Measurements from ENCODE around the gene PP2D1. TPM values are rescaled to one million over a fixed set of nuclear protein-coding genes. Genes with fewer than 3 reads are reported as not detected.
"Not testable (repeated sequence)": the region's sequence is repeated elsewhere in the genome, so short reads cannot be mapped to it uniquely, and the experiment has no call there.

The PP2D1 gene
- total RNA-seq, 6 experiments from 2014 or later, result not detected

GRCh38 chr3:20051123-20051806 is 39.2 kb upstream of the PP2D1 start:
- Mint-ChIP-seq H3K27me3 (ENCODE audit: insufficient read depth) (no peaks in the 10 kb centered on the region), H3K4me3 (no peak overlapping the region), H3K27ac (no peak overlapping the region), H3K9me3 (no peaks in the 10 kb centered on the region), H3K36me3 (ENCODE audit: low read depth) (no peaks in the 10 kb centered on the region), H3K4me1 (ENCODE audit: low read depth) (peaks cover 15% of the 10 kb centered on the region)
- no peak for DNase-seq
- no peak for TF ChIP-seq CTCF (IDR thresholded peaks at IDR 0.05)

DNA sequence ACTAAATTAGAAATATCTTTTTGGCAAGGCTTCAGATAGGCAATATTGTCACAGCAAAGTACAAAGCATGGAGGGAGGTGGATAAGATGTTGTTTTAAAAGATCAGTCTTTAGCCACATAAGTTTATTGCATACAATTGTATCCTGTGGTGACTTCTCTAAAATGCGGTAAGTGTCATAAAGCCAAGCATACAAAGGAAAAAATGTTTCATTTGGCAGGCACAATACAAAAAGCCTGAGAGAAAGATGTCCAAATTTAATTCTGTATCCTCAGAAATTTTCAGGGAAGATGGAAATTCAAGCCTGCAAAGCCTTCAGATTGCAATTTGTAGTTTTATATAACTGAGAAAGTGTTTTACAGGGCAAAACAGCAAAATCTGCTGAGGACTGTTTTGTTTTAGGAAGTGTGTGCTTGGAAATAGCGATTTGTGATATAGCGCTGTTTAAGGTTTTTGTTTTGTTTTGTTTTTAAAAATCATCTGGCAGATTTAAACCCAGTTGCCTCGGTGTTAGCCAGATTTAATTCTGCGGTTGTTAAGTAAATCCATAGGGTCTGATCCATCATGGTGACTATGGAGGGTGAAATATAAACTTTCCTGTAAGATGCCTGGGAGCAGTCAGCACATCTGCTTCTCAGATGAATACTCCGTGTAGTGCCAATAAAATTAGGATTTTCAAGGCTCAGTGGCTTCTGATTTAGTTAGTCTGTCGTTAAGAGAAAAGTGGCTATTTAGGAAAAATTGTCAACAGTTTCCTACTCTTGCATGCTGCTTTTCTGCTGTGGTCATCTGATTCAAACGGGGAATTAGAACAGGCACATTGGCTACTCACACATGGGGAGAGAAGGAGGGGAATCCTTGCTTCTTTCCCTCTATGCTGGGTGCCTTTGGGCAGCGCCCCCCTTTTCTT is 36.2 kb upstream of the PP2D1 start:
- no peak for DNase-seq
- H3K4me1 Mint-ChIP-seq (ENCODE audit: low read depth), result peaks cover 21% of the 10 kb centered on the region
- H3K27me3 Mint-ChIP-seq (ENCODE audit: insufficient read depth), result no peaks in the 10 kb centered on the region
- no peaks in the 10 kb centered on the region for H3K9me3 Mint-ChIP-seq
- no peak for TF ChIP-seq CTCF (IDR thresholded peaks at IDR 0.05)
- H3K27ac Mint-ChIP-seq, result peak overlapping the region; percentile 11; the same call in 1 of the 2 replicates
- peak overlapping the region; percentile 58; the same call in 1 of the 2 replicates for H3K4me3 Mint-ChIP-seq
- H3K36me3 Mint-ChIP-seq (ENCODE audit: low read depth), result no peaks in the 10 kb centered on the region

DNA sequence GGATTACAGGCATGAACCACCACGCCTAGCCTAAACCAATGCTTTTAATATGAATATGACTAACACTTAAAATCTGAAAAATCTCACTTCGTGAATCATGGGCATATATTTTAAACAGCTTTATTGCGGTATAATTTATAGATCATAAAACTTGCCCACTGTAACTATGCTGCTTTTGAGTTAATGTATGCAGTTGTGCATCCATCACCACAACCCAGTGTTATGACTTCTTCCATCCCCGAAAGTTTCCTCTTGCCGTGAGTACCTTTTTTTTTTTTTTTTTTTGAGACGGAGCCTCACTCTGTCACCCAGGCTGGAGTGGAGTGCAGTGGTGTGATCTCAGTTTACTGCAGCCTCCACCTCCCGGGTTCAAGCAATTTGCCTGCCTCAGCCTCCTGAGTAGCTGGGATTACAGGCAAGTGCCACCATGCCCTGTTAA is 35.3 kb upstream of the PP2D1 start:
- H3K4me1 Mint-ChIP-seq (ENCODE audit: low read depth), result peaks cover 25% of the 10 kb centered on the region

GRCh38 chr3:20046556-20046955 is 34.5 kb upstream of the PP2D1 start:
- no peak for TF ChIP-seq CTCF (IDR thresholded peaks at IDR 0.05)
- H3K4me1 Mint-ChIP-seq (ENCODE audit: low read depth), result peaks cover 33% of the 10 kb centered on the region
- no peaks in the 10 kb centered on the region for H3K27me3 Mint-ChIP-seq (ENCODE audit: insufficient read depth)
- H3K36me3 Mint-ChIP-seq (ENCODE audit: low read depth), result no peaks in the 10 kb centered on the region
- DNase-seq, result no peak
- H3K4me3 Mint-ChIP-seq, result no peak overlapping the region
- no peak overlapping the region for H3K27ac Mint-ChIP-seq
- H3K9me3 Mint-ChIP-seq, result no peaks in the 10 kb centered on the region

More for the DNA sequence above, 35.3 kb upstream of the PP2D1 start:
- H3K27ac Mint-ChIP-seq, result no peak overlapping the region
- TF ChIP-seq CTCF (IDR thresholded peaks at IDR 0.05), result no peak
- no peaks in the 10 kb centered on the region for H3K9me3 Mint-ChIP-seq
- no peaks in the 10 kb centered on the region for H3K36me3 Mint-ChIP-seq (ENCODE audit: low read depth)
- H3K27me3 Mint-ChIP-seq (ENCODE audit: insufficient read depth), result no peaks in the 10 kb centered on the region
- DNase-seq, result no peak
- H3K4me3 Mint-ChIP-seq, result no peak overlapping the region

- H3K4me1 Mint-ChIP-seq (ENCODE audit: low read depth), result peaks cover 36% of the 10 kb centered on the region
- DNase-seq; H3K36me3 Mint-ChIP-seq (ENCODE audit: low read depth); H3K4me3 Mint-ChIP-seq; H3K27ac Mint-ChIP-seq; H3K9me3 Mint-ChIP-seq; H3K27me3 Mint-ChIP-seq (ENCODE audit: insufficient read depth): not testable (repeated sequence)
Measured at GRCh38 chr3:20045141-20045540, 33.1 kb upstream of the PP2D1 start.

DNA sequence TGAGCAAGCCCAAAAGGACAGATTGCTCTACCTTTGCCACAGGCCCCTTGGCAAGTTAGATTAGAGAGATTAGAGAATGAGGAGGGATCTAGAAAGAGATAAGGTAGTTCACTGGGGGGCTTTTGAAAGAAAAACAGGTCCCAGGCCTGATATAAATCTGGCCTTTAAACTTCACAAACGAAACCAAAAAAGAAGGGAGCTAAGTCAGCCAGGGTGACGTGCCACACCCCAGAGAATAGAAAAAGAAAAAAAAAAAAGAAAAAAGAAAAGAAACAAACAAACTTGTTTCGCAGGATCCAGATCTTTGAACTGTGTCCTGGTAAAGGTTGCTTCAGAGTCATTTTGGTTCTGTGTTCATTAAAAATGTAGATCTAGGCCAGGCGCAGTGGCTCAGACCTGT is 31.8 kb upstream of the PP2D1 start:
- H3K4me3 Mint-ChIP-seq, result no peak overlapping the region
- H3K9me3 Mint-ChIP-seq, result no peaks in the 10 kb centered on the region
- DNase-seq, result no peak
- peaks cover 41% of the 10 kb centered on the region for H3K4me1 Mint-ChIP-seq (ENCODE audit: low read depth)
- H3K36me3 Mint-ChIP-seq (ENCODE audit: low read depth), result no peaks in the 10 kb centered on the region
- TF ChIP-seq CTCF (IDR thresholded peaks at IDR 0.05), result no peak
- H3K27ac Mint-ChIP-seq, result no peak overlapping the region
- no peaks in the 10 kb centered on the region for H3K27me3 Mint-ChIP-seq (ENCODE audit: insufficient read depth)
